GM12864 (cell line): Measurements from ENCODE around the gene MAMDC4.
"Not testable (repeated sequence)": the region's sequence is repeated elsewhere in the genome, so short reads cannot be mapped to it uniquely, and the experiment has no call there.

Experiments
- DNase-seq: peaks from one replicate; pipeline ENCODE4 v3.0.0-alpha.2; 2011; ENCODE audit warnings: low read depth
- H3K4me3 ChIP-seq: 2 replicates; pipeline ENCODE4 v1.5.1; 2011; ENCODE audit warnings: mild to moderate bottlenecking, low read depth, low read length, control low read depth
- TF ChIP-seq, protein P1 (sequence below): IDR thresholded peaks from 2 replicates; pipeline ENCODE4 v1.5.1; 2011; ENCODE audit warnings: low read depth, mild to moderate bottlenecking, moderate library complexity, low read length, control low read depth, inconsistent platforms; ENCODE audit errors: missing control alignments

The MAMDC4 gene

DNA sequence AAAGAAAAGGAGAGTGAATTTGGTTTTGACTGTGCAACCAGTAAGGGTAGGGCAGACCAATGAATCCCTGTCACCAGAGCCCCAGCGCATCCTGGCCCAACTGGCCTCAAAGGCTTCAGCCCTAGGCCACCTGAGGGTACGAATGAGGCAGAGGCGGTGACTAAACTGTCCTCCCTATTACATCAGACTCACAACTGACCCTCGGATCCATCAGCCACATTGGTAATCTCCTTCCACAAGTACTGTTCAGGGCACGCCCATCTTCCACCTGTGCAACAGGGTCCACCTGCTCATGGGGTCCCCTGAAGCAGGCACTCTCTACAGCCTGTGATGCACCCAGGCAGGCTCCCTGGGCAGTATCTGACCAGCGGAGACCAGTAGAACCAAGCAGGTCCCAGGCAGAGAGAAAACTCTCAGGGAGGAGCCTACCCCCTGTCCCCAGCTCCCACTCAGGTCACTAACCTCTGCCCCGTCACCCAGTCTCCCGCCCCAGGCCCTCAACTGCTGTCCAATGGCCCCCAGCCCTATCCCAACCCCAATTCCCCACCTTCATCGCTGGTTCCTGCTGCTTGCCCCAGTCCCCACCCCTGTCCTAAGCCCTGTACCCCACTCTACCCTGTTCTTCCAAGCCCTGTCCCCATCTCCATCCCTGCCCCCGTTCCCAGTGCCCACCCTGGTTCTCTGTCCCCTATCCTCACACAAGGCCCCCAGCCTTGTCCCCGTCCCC lies 13.1 kb downstream of the MAMDC4 start:
- peak overlapping the region; percentile 85 for H3K4me3 ChIP-seq
- TF ChIP-seq, protein P1, sequence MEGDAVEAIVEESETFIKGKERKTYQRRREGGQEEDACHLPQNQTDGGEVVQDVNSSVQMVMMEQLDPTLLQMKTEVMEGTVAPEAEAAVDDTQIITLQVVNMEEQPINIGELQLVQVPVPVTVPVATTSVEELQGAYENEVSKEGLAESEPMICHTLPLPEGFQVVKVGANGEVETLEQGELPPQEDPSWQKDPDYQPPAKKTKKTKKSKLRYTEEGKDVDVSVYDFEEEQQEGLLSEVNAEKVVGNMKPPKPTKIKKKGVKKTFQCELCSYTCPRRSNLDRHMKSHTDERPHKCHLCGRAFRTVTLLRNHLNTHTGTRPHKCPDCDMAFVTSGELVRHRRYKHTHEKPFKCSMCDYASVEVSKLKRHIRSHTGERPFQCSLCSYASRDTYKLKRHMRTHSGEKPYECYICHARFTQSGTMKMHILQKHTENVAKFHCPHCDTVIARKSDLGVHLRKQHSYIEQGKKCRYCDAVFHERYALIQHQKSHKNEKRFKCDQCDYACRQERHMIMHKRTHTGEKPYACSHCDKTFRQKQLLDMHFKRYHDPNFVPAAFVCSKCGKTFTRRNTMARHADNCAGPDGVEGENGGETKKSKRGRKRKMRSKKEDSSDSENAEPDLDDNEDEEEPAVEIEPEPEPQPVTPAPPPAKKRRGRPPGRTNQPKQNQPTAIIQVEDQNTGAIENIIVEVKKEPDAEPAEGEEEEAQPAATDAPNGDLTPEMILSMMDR: no peak
- DNase-seq: no peak

DNA sequence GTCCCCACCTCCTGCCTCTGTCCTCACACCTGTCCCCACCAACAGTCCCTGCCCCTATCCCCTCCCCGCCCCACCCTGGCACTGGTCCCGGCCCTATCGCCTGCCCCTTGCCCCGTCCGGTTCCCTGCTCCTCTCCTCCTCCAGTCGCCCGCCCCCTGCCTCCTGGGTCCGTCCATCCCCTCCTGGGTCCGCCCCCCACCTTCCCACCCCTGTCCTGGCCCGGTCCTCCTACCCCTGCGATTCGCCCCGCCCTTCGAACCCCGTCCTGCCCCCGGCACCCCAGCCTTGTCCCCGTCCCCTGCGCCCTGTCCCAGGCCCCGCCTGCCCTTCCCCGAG lies 13.6 kb downstream of the MAMDC4 start:
- DNase-seq: no peak
- H3K4me3 ChIP-seq: peak overlapping the region; percentile 85
- TF ChIP-seq, protein P1: no peak

DNA sequence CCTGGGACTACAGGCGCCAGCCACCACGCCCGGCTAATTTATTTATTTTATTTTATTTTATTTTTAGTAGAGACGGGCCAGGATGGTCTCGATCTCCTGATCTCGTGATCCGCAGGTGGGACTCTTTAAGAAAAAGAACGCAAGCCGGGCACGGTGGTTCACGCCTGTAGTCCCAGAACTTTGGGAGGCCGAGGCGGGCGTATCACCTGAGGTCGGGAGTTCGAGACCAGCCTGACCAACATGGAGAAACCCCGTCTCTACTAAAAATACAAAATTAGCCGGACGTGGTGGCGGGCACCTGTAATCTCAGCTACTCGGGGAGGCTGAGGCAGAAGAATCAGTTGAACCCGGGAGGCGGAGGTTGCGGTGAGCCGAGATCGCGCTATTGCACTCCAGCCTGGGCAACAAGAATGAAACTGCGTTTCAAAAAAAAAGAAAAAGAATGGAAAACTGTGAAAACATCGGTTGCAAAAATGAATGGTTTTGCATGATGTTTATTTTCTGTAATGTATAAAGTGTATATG lies 14.8 kb downstream of the MAMDC4 start:
- not testable (repeated sequence) for DNase-seq
- H3K4me3 ChIP-seq: peak overlapping the region; percentile 85

DNA sequence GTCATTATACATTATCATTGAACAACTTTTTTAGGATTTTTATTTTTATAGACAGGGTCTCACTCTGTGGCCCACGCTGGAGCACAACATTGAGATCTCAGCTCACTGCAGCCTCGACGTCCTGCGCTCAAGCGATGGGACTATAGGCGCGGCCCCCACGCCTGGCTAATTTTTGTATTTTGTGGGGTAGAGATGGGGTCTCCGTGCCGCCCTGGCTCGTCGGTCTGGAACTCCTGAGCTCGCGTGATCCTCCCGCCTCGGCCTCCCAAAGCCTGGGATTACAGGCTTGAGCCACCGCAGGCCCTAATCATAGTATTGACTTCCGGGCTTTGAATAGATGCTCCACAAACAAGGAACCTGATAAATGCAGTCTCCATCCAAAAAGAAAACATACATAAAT lies 15.3 kb downstream of the MAMDC4 start:
- no peak overlapping the region for H3K4me3 ChIP-seq
- no peak for DNase-seq
- TF ChIP-seq, protein P1: no peak

DNA sequence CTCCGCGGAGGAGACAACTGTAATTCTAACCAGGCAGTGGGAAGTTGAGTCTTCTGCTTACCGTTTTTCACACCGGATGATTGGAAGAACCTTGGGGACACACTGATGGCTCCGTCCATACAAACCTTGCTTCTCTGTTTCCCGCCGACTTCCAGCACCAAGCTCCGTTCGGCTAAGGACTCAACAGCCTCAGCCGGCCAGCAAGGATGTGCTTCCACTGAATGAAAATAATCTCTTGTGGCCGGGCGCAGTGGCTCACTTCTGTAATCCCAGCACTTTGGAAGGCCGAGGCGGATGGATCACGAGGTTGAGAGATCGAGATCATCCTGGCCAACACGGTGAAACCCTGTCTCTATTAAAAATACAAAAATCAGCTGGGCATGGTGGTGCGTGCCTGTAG lies 15.8 kb downstream of the MAMDC4 start:
- TF ChIP-seq, protein P1: no peak
- DNase-seq: no peak
- H3K4me3 ChIP-seq: no peak overlapping the region

DNA sequence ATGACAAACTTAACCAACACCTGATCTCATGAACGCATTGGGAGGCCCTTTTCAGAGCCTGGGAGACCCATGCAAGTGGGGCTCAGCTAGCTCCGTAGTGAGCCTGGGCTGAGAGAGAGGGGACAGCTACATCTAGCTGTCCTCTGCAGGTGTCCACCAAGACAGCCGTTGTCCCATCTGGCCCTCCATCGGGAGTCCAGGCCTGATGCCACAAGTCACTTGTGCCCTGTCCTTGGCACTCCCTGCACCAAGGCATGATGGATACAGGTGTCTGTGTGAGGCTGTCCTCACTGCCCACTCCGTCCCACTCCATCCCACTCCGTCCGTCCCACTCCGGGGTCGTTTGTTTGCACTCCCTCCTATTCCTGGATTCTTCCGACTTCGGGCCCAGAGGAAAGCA lies 16.5 kb downstream of the MAMDC4 start:
- H3K4me3 ChIP-seq: no peak overlapping the region
- no peak for DNase-seq
- TF ChIP-seq, protein P1: no peak

DNA sequence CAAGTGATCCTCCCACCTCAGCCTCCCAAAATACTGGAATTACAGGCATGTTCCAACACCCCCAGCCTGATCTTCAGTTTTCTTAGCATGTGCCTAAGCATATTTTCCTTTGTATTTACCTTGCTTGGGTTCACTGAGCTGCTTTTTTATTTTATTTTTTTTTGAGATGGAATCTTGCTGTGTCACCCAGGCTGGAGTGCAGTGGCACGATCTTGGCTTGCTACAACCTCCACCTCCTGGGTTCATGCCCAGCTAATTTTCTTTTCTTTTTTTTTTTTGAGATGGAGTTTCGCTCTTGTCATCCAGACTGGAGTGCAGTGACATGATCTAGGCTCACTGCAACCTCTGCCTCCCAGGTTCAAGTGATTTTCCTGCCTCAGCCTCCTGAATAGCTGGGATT lies 17.5 kb downstream of the MAMDC4 start:
- DNase-seq, H3K4me3 ChIP-seq: not testable (repeated sequence)

DNA sequence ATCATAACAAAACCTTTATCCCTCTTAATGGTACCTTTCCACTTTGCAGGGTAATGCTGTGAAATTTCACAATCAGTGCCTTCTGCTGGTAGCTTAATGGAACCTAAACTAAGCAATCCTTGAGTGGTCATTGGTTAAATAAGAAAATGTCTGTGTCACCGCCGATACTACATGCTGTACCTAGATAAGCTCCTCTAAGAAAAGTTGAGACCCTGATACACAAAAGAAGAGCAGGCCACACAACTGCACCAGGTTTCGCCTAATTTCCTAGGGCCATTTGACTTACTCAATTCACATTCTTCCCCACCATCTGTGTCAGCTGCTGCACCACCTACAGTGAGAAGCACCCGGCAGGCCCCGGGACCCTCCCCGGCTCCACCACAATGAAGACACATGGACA lies 23.0 kb downstream of the MAMDC4 start:
- DNase-seq: no peak
- H3K4me3 ChIP-seq: no peak overlapping the region
- TF ChIP-seq, protein P1: no peak
